Epithelial cell of prostate (primary cell): ENCODE data around the gene DDX49.

Source experiments
- DNase-seq: peaks from one replicate; pipeline ENCODE4 v3.0.0-alpha.2; 2011; ENCODE audit warnings: low read depth, low spot score
- H3K27ac ChIP-seq: fragments of 450-650 bp; 2 replicates; pipeline ENCODE4 v1.5.1; 2017; ENCODE audit warnings: mild to moderate bottlenecking

The DDX49 gene

DNA sequence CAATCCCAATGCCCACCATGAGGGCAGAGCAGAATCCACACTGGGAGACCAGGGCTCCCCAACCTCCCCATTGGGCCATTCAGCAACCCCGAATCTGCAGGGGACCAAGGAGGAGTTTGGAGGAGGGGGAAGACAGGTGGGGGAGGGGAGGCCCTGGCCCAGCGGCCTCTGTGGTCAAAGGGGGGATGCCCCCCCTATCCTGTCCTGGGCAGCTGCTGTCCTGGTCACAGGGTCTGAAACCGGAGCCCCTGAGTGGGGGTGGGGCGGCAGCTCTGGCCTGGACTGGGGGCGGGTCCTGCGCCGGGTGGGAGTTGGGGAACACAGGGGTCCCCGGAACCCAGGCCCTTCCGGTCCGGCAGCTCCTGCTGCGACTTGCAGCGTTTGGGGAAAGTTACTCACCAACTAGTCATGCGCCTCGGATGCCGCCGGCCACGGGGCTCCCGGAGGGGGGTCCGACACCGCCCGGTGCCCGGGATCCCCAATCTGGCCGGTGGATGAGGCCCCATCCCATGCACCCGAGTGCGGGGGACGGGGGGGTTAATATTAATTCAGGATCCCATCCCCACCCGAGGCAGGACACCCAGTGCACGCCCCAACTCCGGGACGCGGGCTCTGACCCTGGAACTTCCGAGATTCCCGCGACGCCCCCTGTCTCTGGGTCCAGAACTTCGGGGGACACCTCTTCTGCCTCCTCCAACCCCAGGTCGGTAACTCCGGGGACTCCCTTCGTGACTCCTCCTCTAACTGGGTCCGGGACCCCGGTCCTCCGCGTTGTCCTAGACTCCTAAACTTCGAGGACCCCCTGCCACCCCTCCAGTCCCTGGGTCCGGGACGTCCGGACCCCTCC, 20.6 kb downstream of the DDX49 start:
- DNase-seq = no peak
- H3K27ac ChIP-seq = peak overlapping the region; percentile 83

DNA sequence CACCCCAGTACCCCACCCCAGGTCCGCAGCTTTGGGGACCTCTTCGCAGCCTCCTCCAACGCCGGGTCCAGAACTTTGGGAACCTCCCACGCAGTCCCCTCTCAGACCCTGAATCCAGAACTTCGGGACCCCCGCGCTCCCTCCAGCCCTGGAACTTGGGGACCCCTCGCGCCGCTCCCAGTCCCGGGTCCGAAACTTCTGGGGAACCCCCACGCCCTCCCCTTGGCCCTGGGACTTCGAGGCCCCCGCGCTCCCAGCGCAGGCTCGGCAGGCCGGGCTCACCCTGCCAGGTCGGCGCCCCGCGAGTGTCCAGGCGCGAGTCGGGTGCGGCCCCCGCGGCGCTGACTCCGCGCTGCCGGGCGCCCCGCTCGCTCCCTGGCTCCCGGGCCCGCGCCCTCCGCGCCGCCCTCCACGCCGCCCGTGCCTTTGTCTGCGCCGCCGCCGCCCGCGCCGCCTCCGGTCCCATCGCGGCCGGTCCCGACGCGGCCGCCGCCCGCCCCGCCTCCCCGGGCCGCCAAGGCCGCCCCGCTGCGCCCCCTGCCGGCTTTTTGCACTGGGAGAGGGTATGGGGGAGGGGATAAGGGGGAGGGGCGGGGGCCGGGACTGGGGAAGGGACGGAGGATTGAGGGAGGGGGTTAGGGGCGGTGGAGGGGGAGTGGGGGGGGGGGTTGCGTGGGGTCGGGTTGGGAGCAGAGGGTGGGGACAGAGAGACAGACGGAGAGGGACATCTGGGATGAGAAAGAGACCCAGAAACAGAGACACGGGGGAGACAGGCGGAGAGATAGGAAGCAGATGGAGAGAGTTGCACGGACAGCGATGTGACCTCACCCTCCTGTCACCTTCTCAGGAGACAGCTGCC, 21.5 kb downstream of the DDX49 start, which contains the start of gene HOMER3:
Gene HOMER3, minus strand, starts transcription at position 449 of the 859 bp plus-strand sequence. CDS start 2,235 bp downstream, outside the sequence.
- DNase-seq = no peak
- peak within 1 kb of the TSS; percentile 83 for H3K27ac ChIP-seq

DNA sequence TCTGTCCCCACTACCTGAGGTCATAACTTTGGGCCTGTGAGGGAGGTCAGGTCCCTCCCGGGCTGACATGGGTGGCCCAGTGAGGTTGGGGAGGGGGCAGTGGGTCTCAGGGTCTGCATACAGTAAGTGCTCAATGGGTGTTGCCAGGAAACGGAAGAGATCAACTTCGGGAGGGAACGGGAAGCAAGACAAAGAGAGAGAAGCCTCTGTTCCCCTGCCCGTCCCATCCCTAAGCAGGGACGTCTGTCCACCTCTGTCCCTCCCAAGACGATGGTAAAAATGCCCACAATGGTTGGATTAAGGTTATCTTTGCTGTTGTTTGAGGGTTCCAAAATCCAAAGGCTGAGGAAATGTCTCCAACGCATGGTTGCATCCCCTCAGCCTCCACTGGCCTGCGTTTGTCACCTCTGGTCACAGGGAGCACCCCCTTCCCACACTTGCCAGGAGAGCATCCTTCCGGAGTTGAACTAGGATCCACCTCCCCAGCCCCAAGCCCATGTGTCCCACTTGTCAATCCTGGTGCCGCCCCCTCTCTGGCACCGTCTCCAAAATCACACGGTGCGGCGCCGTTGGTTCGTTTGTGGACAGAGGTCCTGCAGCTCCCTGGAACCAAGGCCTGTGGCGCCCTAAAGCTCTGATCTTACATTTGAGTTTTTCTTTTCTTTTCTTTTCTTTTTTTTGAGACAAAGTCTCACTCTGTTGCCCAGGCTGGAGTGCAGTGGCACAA, 22.3 kb downstream of the DDX49 start:
- no peak overlapping the region for H3K27ac ChIP-seq
- no peak for DNase-seq

DNA sequence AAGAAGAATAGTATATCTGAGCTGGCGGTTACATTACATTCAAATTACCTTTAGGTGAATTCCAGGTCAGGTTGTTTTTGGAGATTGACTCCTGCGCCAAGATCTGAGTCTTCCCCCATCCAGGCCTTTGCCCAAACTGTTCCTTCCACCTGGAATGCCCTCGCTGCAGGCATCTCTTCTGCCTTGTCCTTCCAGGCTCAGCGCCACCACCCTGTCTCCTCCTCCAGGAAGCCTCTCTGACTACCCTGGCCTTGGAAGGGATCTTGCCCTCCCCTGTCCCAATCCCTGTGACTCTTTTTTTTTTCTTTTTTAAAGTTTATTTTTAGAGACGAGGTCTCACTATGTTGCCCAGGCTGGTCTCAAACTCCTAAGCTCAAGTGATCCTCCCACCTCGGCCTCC, 23.2 kb downstream of the DDX49 start:
- no peak overlapping the region for H3K27ac ChIP-seq
- DNase-seq = no peak

DNA sequence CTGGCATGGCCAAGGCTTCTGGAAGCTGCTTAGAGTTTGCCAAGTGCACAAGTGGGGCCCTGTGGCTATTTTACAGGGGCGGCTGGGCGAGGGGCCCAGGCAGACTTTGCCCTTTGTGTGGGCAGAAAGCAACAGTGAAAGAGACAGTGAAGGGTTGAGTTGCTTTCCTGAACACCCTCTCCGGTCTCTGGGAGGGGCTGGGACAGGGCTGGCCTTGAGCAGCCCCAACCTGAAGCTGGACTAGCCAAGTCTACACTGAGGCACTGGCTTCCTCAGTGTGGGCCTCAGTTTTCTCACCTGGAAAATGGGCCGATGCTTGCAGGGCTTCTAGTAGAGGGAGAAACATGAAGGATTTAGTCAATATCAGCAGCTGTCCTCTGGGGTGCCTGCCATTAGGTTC, 23.9 kb downstream of the DDX49 start:
- no peak for DNase-seq
- no peak overlapping the region for H3K27ac ChIP-seq

DNA sequence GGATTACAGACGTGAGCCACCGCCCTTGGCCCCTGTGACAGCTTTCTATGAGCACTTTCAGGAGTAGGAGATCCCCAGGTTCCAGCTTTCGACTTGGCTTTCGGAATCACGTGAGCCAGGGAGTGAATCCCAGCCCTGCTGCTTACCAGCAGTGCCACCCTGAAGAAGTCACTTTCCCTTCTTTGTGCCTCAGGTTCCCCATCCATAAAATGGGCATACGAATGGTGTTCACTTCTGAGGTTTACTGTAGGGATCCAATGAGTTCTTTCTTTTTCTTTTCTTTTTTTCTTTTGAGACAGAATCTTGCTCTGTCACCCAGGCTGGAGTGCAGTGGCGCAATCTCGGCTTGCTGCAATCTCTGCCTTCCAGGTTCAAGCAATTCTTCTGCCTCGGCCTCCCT, 25.8 kb downstream of the DDX49 start:
- DNase-seq = no peak
- no peak overlapping the region for H3K27ac ChIP-seq

DNA sequence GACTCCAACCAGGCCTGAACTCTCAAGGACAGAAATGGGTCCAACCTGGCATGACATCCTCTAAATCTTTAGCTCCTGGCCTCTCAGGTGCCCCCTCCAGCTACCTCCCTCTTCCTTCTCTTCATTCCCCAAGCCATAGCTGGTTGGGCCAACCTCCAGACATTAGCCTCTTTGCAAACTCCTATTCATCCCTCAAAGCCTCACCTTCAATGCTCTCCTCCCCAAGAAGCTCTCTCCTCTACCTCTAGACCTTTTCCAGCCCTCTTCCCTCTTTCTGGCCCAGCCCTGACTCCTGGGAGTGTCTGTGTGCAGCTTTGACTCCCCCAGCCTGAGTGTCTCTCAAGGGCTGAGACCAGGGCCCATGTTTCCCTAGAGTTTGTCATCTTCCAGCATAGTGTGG, 26.8 kb downstream of the DDX49 start:
- no peak overlapping the region for H3K27ac ChIP-seq
- no peak for DNase-seq

DNA sequence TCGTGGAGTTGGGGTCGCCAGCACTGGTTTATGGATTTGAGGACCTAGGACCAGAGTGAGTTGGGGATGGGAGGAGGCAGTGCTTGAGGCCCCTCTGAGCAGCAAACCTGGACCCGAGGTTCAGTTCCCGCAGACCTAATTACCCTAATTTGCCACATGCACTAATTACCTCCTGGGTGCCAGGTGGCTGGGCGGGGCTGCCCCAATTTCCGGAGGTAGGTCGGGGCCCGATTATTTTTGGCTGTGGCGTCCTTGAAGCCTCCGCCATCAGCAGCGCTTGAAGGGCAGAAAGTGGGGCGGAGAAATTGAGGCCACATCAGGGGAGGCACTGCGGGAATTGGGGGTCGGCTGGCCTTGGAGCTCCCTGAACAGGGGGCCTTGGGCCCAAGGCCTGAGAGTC, 27.4 kb downstream of the DDX49 start:
- H3K27ac ChIP-seq = no peak overlapping the region
- no peak for DNase-seq

DNA sequence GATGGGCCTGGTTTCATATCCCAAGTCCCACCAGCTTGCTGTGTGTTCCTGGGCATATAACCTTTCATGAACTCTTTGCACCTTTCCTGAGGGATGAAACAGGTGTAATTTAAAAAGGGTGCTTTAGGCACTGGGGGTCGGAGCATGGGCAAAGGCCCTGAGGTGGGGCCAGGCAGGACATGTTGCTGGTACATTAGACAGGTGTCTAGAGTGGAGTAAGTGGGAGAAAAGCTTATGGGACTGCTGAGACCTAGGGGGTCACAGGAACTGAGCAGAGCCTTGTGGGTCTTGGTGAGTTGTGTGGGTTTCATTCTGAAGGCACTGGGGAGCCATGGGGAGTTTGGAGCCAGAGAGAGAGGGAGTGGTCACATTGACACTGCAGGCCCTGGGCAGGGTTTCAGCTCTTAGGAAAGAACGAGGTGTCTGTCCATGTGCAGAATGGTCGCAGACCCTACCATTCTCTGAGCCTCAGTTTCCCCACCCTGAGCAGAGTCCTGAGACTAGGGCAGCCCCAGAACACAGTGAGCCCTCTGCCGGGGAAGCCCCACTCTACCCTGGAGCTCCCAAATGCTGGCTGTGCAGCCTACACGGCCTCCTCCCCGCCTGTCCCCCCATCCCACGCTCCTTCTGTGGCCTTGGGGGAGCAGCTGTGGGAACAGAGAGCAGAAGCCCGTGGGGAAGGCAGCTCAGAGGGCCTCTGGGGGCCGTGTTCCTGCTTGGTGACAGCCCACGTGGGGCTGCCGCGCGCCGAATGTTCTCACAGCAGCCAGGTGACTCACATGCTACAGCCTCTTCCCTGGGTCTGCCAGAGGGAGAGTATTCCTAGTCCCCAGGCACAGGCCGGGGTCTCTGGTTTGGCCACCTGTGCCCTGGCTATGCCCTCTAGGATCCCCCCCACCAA, 28.8 kb downstream of the DDX49 start:
- DNase-seq = no peak
- no peak overlapping the region for H3K27ac ChIP-seq

DNA sequence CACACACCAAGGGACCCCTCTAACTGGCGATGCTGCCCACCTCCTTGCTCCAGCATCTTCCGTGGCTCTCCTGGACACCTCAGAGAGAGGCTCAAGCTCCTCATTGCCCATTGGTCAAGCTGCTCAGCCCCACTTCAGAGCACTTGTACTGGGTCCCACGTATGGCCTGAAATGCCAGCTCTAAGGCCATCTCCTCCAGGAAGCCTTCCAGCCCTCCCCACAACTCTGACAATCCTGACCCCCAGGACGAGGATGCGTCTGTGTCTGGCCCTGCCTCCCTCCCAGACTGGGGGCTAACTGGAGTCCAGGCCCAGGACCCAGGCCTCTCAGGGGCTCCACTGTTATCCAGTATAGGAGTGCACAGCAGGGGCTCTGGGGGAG, 29.5 kb downstream of the DDX49 start:
- DNase-seq = no peak
- H3K27ac ChIP-seq = no peak overlapping the region

DNA sequence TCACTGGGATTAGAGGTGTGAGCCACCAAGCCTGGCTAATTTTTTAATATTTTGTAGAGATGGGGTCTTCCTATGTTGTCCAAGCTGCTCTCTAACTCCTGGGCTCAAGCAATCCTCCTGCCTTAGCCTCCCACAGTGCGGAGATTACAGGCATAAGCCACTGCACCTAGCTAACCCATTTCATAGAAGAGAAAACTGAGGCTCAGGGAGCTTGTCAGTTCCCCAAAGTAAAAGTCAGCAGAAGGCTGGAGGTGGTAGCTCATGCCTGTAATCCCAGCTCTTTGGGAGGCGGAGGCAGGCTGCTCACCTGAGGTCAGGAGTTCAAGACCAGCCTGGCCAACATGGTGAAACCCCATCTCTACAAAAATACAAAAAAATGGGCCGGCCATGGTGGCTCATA, 30.3 kb downstream of the DDX49 start:
- DNase-seq = no peak
- no peak overlapping the region for H3K27ac ChIP-seq

DNA sequence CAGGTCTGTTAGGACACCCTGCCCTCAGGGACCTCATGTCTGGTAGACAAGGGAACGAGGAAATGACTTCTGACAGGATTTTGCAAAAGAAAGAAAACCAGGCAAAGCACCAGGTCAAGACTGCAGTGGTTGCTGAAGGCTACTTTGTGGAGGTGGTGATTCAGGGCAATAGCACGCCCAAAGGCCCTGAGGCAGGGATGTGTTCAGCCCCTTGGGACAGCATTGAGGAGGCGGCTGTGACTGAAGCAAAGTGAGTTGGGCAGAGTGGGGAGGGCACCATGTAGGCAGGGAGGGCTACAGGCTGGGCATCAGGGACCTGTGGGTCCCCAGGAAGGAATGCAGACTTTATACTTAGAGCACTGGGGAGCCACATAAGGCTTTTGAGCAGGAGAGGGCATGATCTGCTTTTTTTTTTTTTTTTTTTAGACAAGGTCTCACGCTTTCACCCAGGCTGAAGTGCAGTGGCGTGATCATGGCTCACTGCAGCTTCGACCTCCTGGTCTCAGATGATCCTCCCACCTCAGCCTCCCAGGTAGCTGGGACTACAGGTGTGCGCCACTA, 32.3 kb downstream of the DDX49 start:
- DNase-seq = peak; percentile 95
- H3K27ac ChIP-seq = peak overlapping the region; percentile 90

DNA sequence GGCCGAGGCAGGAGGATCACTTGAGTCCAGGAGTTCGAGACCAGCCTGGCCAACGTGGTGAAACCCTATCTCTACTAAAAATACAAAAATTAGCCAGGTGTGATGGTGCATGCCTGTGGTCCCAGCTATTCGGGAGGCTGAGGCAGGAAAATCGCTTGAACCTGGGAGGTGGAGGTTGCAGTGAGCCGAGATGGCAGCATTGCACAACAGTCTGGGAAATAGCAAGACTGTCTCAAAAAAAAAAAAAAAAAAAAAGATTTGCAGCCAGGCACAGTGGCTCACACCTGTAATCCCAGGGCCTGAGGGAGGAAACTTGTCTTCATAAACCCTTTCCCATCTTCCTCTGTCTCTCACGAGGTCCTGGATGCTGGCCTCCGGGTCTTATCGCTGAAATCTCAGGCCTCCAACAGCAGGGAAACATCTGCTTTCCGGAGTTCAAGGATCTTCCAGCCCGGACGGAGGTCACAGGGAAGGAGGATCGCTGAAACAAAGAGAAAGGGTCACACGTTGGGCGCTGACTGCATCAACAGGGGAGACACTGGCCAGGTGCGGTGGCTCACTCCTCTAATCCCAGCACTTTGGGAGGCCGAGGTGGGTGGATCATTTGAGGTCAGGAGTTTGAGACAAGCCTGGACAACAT, 33.0 kb downstream of the DDX49 start:
- peak overlapping the region; percentile 90 for H3K27ac ChIP-seq
- DNase-seq = peak; percentile 29

DNA sequence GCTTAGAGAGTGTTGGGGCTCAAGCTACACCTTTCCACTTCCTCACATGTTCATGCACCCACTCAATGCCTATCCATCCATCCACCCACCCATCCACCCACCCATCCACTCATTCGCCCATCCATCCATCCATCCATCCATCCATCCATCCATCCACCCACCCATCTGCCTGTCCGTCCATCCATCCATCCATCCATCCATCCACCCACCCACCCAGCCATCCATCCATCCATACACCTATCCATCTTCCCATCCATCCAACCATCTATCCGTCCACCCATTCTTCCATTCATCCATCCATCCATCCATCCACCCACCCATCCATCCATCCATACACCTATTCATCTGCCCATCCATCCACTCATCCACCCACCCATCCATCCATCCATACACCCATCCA, 34.6 kb downstream of the DDX49 start:
- no peak for DNase-seq
- H3K27ac ChIP-seq = no peak overlapping the region

DNA sequence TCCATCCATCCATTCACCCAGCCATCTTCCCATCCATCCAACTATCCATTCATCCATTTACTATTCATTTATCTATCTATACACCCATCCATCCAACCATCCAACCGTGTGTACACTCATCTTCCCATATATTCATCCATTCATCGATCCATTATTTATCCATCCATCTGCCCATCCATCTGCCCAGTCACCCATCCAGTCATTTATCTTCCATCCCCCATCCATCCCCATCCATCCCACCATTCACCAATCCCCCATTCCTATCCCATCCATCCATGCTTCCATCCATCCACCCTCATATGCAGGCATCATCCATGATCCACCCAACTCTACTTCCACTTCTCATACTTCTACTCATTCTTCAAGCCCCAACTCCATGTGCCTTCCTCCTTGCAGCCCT, 35.5 kb downstream of the DDX49 start:
- no peak for DNase-seq
- no peak overlapping the region for H3K27ac ChIP-seq

DNA sequence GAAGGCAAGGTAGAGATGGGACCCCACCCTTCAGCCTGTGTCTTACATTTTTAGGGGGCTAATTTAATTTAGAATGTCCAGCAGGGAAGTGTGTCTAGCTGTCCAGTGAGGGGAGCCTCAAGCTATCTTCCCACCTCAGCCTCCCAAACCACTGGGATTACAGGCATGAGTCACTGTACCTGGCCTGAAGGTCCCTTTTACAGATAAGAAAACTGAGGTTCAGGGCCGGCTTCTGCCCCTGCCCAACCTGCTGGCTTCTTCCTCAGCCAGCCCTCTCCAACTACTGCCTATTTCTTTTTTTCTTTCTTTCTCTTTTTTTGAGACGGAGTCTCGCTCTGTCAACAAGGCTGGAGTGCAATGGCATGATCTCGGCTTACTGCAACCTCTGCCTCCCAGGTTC, 40.9 kb downstream of the DDX49 start:
- DNase-seq = no peak
- no peak overlapping the region for H3K27ac ChIP-seq

DNA sequence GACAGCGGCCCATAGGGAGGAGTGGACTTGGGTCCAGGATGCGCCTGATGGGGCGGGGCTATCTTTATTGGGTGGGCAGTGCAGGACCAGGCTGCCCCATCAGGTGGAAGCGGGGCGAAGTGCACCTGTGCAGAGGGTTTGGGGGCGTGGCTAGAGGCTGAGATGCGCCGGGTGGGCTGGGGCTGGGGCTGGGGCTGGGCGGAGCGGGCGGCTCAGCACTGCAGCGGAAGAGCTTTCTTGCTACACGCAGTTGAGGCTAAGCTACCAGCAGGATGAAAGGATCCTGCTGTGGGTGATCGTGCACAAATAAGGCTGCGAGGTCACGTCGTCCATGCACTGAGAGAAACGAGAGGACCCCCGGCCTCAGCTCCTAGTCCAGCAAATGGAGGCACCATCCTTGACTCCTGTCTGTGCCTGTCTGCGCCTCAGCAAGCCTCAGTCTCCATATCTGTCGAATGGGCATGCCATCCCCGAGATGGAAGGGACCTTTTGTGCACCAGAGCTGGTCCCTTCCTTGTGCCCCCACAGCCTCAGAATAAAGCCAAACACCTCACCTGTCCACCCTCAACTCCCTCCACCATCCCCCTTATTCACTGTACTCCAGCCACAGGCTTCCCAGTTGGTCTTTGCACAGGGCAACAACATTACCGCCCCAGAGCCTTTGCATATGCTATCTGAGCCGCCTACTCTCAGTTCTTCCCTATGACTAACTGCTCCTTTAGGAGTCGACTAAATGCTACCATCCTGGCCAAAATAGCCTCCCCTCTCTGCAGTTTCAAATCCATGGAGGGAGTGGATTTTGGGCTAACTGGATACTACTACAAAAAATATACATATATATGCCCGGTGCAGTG, 42.5 kb downstream of the DDX49 start:
- no peak overlapping the region for H3K27ac ChIP-seq
- DNase-seq = no peak

DNA sequence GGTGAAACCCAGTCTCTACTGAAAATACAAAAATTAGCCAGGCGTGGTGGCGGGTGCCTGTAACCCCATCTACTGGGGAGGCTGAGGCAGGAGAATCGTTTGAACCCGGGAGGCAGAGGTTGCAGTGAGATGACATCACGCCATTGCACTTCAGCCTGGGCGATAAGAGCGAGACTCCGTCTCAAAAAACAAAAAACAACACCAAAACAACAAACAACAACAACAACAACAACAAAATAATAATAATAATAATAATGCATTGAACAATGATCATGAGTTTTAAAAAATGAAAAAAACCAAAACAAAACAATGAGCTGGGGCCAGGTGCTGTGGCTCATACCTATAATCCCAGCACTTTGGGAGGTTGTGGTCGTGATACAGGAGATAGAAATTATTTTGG, 44.6 kb downstream of the DDX49 start:
- no peak for DNase-seq
- H3K27ac ChIP-seq = no peak overlapping the region
